OCI-LY7 (cell line): ENCODE results near the gene LGALS1.

Source experiments
- CTCF ChIP-seq: fragments of 200-600 bp; sonication (generic); conservative IDR thresholded peaks from 2 replicates; pipeline ENCODE4 v1.5.1; 2014; ENCODE audit warnings: mild to moderate bottlenecking, antibody characterized with exemption, low read length, moderate library complexity, mixed read lengths
- EZH2phosphoT487 ChIP-seq: fragments of 200-600 bp; sonication (generic); IDR thresholded peaks from 2 replicates; pipeline ENCODE4 v1.6.1; 2018; ENCODE audit warnings: low read depth, borderline replicate concordance, mild to moderate bottlenecking, mixed run types, antibody characterized with exemption, low read length, moderate library complexity, mixed read lengths

- no peak for TF ChIP-seq CTCF
- TF ChIP-seq EZH2phosphoT487 = no peak
Observed at GRCh38 chr22:37716708-37717107, 41.3 kb downstream of the LGALS1 start.
